ENCODE data around the gene MEGF11. TPM values are rescaled to one million over a fixed set of nuclear protein-coding genes. Genes with fewer than 3 reads are reported as not detected.

MEGF11 gene
- not detected in 2 replicates for total RNA-seq

GRCh38 chr15:66253418-66254088 is at the start of gene MEGF11:
Gene MEGF11 (minus strand): TSS chr15:66253750. CDS start chr15:66128403, 125,347 bp downstream.
- peak within 1 kb of the TSS; percentile 25 for H3K4me3 ChIP-seq (ENCODE audit: low read depth, low read length)
- peaks cover 48% of the 10 kb centered on the region for H3K27me3 ChIP-seq (ENCODE audit: control insufficient read depth, insufficient read depth, low read length)
- DNase-seq (ENCODE audit: low read depth) (no peak), FAIRE-seq (no peak)
- no peak for TF ChIP-seq CTCF (IDR thresholded peaks at IDR 0.05; ENCODE audit: insufficient read depth, low read length, severe bottlenecking)
- H3K36me3 ChIP-seq (ENCODE audit: control insufficient read depth, insufficient read depth, low read length), result no peaks in the 10 kb centered on the region

DNA sequence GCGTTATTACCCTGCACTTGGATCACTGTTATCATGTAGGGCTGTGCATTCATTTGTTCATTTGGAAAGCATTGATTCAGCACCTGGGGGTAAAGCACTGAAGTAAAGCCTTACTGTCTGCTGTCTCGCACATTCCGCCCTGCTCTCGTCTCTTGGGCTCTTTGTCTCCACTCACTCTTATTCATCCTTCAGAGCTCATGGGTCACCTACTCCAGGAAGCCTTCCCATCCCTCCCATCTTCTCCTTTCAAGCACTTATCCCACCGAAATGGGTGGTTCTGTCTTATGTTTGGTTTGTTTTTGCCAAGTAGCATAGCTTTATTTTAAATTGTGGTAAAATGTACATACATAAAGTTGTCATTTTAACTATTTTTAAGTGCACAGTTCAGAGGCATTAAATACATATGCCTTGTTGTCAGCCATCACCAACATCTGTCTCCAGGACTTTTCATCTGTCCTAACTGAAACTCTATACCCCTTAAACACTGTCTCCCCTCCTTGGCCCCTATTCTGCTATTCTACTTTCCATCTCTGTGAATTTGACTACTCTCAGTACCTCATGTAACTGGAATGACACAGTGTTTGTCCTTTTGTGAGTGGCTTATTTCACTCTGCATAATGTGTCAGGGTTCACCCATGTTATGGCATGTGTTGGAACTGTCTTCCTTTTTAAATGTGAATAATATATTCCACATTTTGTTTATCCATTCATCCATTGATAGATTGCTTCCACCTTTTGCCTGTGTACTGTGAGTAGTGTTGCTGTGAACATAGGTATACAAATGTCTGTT is 49.1 kb upstream of the MEGF11 start:
- H3K36me3 ChIP-seq (ENCODE audit: control insufficient read depth, insufficient read depth, low read length), result no peaks in the 10 kb centered on the region
- no peak overlapping the region for H3K4me3 ChIP-seq (ENCODE audit: low read depth, low read length)
- DNase-seq (ENCODE audit: low read depth) (no peak), FAIRE-seq (no peak)
- no peak for TF ChIP-seq CTCF (IDR thresholded peaks at IDR 0.05; ENCODE audit: insufficient read depth, low read length, severe bottlenecking)
- no peaks in the 10 kb centered on the region for H3K27me3 ChIP-seq (ENCODE audit: control insufficient read depth, insufficient read depth, low read length)

GRCh38 chr15:66298803-66299251 is 45.3 kb upstream of the MEGF11 start:
- FAIRE-seq (no peak), DNase-seq (ENCODE audit: low read depth) (no peak)
- H3K27me3 ChIP-seq (ENCODE audit: control insufficient read depth, insufficient read depth, low read length), result no peaks in the 10 kb centered on the region
- H3K36me3 ChIP-seq (ENCODE audit: control insufficient read depth, insufficient read depth, low read length), result no peaks in the 10 kb centered on the region
- no peak overlapping the region for H3K4me3 ChIP-seq (ENCODE audit: low read depth, low read length)
- TF ChIP-seq CTCF (IDR thresholded peaks at IDR 0.05; ENCODE audit: insufficient read depth, low read length, severe bottlenecking), result no peak

DNA sequence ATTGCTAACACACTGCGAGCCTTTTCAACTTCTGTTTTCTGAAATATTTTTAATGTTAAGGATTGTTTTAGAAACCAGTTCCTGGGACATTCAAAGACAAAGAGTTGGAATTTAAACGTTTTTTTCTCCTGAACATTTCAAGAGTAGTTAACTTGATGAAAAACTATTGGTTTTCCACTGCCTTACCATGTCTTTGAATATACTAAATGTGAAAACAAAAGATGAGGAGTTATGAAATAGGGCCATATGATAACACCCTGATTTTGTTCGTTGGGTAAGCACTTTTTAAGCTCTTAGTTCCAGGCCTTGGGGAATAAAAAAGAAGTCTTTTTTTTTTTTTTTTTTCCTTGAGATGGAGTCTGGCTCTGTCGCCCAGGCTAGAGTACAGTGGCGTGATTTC is 42.6 kb upstream of the MEGF11 start:
- H3K27me3 ChIP-seq (ENCODE audit: control insufficient read depth, insufficient read depth, low read length), result no peaks in the 10 kb centered on the region
- TF ChIP-seq CTCF (IDR thresholded peaks at IDR 0.05; ENCODE audit: insufficient read depth, low read length, severe bottlenecking), result no peak
- H3K4me3 ChIP-seq (ENCODE audit: low read depth, low read length), result no peak overlapping the region
- DNase-seq (ENCODE audit: low read depth), result no peak
- no peak for FAIRE-seq
- H3K36me3 ChIP-seq (ENCODE audit: control insufficient read depth, insufficient read depth, low read length), result no peaks in the 10 kb centered on the region

DNA sequence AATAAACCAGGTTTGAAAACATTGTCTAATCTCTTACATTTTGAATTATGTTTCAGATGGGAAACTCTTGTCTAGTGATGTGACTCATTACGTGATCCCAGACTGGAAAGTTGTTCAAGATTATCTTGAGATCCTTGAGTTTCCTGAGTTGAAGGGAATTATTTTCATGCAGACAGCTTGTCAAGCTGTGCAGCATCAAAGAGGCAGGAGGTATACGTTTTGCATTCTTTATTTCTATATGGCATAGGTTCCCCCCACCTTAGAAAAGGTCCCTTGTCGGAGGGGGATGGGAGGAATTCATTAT is 41.3 kb upstream of the MEGF11 start:
- DNase-seq (ENCODE audit: low read depth) (no peak), FAIRE-seq (no peak)
- TF ChIP-seq CTCF (IDR thresholded peaks at IDR 0.05; ENCODE audit: insufficient read depth, low read length, severe bottlenecking), result no peak
- no peak overlapping the region for H3K4me3 ChIP-seq (ENCODE audit: low read depth, low read length)
- H3K36me3 ChIP-seq (ENCODE audit: control insufficient read depth, insufficient read depth, low read length), result no peaks in the 10 kb centered on the region
- no peaks in the 10 kb centered on the region for H3K27me3 ChIP-seq (ENCODE audit: control insufficient read depth, insufficient read depth, low read length)
